HepG2 (cell line): ENCODE results near the gene SERTAD3. TPM values are rescaled to one million over a fixed set of nuclear protein-coding genes. Genes with fewer than 3 reads are reported as not detected.

ENCODE experiments used
- GZF1 ChIP-seq: sonication (generic); formaldehyde crosslinking; IDR thresholded peaks from 2 replicates; pipeline ENCODE4 v1.5.1; 2020; ENCODE audit warnings: mild to moderate bottlenecking, missing genetic modification reagents
- IRF2 ChIP-seq: IDR thresholded peaks from 2 replicates; pipeline ENCODE4 v1.6.1; 2018; ENCODE audit warnings: missing genetic modification reagents, missing compliant biosample characterization
- MEIS1 ChIP-seq: sonication (generic); formaldehyde crosslinking; IDR thresholded peaks from 2 replicates; pipeline ENCODE4 v1.9.0; 2021; ENCODE audit warnings: mild to moderate bottlenecking, missing genetic modification reagents, moderate library complexity, borderline replicate concordance
- MTA1 ChIP-seq: sonication (generic); formaldehyde crosslinking; IDR thresholded peaks from 2 replicates; pipeline ENCODE4 v1.4.0; 2020; ENCODE audit warnings: missing genetic modification reagents, mild to moderate bottlenecking, borderline replicate concordance
- POLR2AphosphoS2 ChIP-seq: IDR thresholded peaks from 2 replicates; pipeline ENCODE4 v1.6.1; 2011; ENCODE audit warnings: low read depth, low read length, improper control_type of control experiment
- YEATS4 ChIP-seq: sonication (generic); formaldehyde crosslinking; IDR thresholded peaks from 2 replicates; pipeline ENCODE4 v1.4.0; 2020; ENCODE audit warnings: missing genetic modification reagents, borderline replicate concordance
- ZBTB25 ChIP-seq: IDR thresholded peaks from 2 replicates; pipeline ENCODE4 v1.6.1; 2018; ENCODE audit warnings: missing genetic modification reagents
- ZMYM2 ChIP-seq: sonication (generic); formaldehyde crosslinking; IDR thresholded peaks from 2 replicates; pipeline ENCODE4 v1.8.0; 2022; ENCODE audit warnings: mild to moderate bottlenecking, missing genetic modification reagents
- ZNF224 ChIP-seq: sonication (generic); formaldehyde crosslinking; IDR thresholded peaks from 2 replicates; pipeline ENCODE4 v1.5.0; 2020; ENCODE audit warnings: mild to moderate bottlenecking, missing genetic modification reagents
- ZNF263 ChIP-seq: sonication (generic); formaldehyde crosslinking; IDR thresholded peaks from 2 replicates; pipeline ENCODE4 v1.4.0; 2020; ENCODE audit warnings: missing genetic modification reagents
- ZNF549 ChIP-seq: sonication (generic); formaldehyde crosslinking; IDR thresholded peaks from 2 replicates; pipeline ENCODE4 v1.5.0; 2020; ENCODE audit warnings: missing genetic modification reagents
- ZNF850 ChIP-seq: sonication (generic); formaldehyde crosslinking; conservative IDR thresholded peaks from 2 replicates; pipeline ENCODE4 v1.9.0; 2021; ENCODE audit warnings: mild to moderate bottlenecking, missing genetic modification reagents
- polyA plus RNA-seq, 8 experiments: library from polyadenylated mRNA; depleted of rRNA in 3 of 8; stranded (reverse) in 7 of 8; unstranded in 1 of 8; fragments of >200 nt; fragmentation: Illumina TruSeq in 4 of 8; extraction: Trizol in 4 of 8; gene quantifications; 2 replicates each; pipeline versions ENCODE4 v1.2.1 to v1.2.3, GENCODE V29; 2011 to 2016; ENCODE audit warnings: low read depth in 4 of 8, missing spikeins in 1 of 8, mixed read lengths in 1 of 8; ENCODE audit not compliant: insufficient read depth in 1 of 8
- total RNA-seq, 5 experiments: library from RNA; depleted of rRNA; stranded (reverse); fragments of >200 nt; fragmentation: Illumina TruSeq; extraction: Trizol; gene quantifications; 2 replicates each; pipeline ENCODE4 v1.2.3, GENCODE V29; 2016; ENCODE audit warnings: low read depth in 1 of 5
- TF ChIP-seq, protein P1 (sequence below): sonication (generic); formaldehyde crosslinking; IDR thresholded peaks from 2 replicates; pipeline ENCODE4 v1.4.0; 2020; ENCODE audit warnings: mild to moderate bottlenecking, missing genetic modification reagents
- TF ChIP-seq, protein P2 (sequence below): sonication (generic); formaldehyde crosslinking; IDR thresholded peaks from 2 replicates; pipeline ENCODE4 v1.5.0; 2020; ENCODE audit warnings: missing genetic modification reagents
- TF ChIP-seq, protein P3 (sequence below): IDR thresholded peaks from 2 replicates; pipeline ENCODE4 v1.6.1; 2016; ENCODE audit warnings: missing compliant biosample characterization, missing genetic modification reagents, borderline replicate concordance

The SERTAD3 gene
- total and polyA plus RNA-seq, 2 of the 13 experiments (the other 11 are each of a cell fraction or from before 2014, with no cell fraction given): 9.6 to 16.9 TPM

DNA sequence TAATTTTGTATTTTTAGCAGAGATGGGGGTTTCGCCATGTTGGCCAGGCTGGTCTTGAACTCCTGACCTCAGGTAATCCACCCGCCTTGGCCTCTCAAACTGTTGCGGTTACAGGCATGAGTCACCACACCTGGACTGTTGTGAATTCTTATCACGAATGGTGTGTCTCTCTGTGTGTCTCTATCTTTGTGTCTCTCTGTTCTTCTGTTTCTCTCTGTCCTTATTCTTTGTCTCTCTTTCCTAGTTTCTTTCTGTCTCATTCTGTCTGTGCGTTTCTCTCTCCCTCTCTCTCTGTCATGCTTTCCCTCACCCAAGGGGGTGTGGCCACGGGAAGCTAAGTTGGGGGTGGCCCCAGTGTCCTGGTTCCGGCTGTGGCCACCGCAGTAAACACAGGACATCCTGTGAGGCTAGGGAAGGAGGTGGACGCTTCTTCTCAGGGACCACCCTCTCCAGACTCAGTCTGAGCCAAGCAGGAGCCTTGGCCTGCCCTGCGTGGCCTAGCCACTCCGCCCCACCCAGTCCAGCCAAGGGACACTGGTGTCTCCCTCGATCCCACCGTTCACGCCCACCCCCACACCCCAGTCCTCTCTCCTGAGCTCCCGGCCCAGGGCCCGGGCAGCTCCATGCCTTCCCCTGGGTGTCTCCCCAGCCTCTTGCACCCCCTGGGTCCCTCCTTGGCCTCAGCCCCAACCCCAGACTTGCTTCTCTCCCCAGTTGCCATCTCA, 27.1 kb downstream of the SERTAD3 start (continued):
- no peak for TF ChIP-seq POLR2AphosphoS2
- TF ChIP-seq, protein P1, sequence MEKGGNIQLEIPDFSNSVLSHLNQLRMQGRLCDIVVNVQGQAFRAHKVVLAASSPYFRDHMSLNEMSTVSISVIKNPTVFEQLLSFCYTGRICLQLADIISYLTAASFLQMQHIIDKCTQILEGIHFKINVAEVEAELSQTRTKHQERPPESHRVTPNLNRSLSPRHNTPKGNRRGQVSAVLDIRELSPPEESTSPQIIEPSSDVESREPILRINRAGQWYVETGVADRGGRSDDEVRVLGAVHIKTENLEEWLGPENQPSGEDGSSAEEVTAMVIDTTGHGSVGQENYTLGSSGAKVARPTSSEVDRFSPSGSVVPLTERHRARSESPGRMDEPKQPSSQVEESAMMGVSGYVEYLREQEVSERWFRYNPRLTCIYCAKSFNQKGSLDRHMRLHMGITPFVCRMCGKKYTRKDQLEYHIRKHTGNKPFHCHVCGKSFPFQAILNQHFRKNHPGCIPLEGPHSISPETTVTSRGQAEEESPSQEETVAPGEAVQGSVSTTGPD (CRISPR knock-in tag): no peak
- TF ChIP-seq ZNF224 (CRISPR knock-in tag): no peak
- TF ChIP-seq, protein P2, sequence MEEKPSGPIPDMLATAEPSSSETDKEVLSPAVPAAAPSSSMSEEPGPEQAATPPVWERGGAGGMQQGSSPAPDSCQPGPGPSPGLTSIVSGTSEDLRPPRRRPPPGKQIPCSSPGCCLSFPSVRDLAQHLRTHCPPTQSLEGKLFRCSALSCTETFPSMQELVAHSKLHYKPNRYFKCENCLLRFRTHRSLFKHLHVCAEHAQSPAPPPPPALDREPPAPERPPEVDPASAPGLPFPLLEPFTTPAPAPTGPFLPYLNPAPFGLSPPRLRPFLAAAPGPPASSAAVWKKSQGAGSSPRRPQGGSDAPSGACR: no peak
- TF ChIP-seq, protein P3, sequence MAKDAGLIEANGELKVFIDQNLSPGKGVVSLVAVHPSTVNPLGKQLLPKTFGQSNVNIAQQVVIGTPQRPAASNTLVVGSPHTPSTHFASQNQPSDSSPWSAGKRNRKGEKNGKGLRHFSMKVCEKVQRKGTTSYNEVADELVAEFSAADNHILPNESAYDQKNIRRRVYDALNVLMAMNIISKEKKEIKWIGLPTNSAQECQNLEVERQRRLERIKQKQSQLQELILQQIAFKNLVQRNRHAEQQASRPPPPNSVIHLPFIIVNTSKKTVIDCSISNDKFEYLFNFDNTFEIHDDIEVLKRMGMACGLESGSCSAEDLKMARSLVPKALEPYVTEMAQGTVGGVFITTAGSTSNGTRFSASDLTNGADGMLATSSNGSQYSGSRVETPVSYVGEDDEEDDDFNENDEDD (CRISPR knock-in tag): no peak
- TF ChIP-seq ZMYM2 (CRISPR knock-in tag): peak; percentile 77
- no peak for TF ChIP-seq MTA1 (CRISPR knock-in tag)
- no peak for TF ChIP-seq ZNF850 (CRISPR knock-in tag)
- no peak for TF ChIP-seq IRF2 (CRISPR knock-in tag)
- no peak for TF ChIP-seq ZNF263
- TF ChIP-seq YEATS4: peak; percentile 20; the same call in 1 of the 2 replicates
- no peak for TF ChIP-seq GZF1 (CRISPR knock-in tag)
- TF ChIP-seq MEIS1 (CRISPR knock-in tag): no peak
- no peak for TF ChIP-seq ZBTB25 (CRISPR knock-in tag)
- TF ChIP-seq ZNF549: no peak
- TF ChIP-seq, all 625 proteins: peak for 79
